HL-60 (cell line): ENCODE data around the gene OBSL1.

Experiments used
- DNase-seq, 2 experiments: peaks; one replicate each; pipeline ENCODE4 v3.0.0-alpha.2; 2010 to 2020; ENCODE audit warnings: low read depth in 1 of 2, low spot score in 1 of 2
- H3K27ac ChIP-seq: fragments of 250-450 bp; sonication (Bioruptor Pico); replicated peaks from 2 replicates; pipeline ENCODE4 v1.5.1; 2020; ENCODE audit warnings: mild to moderate bottlenecking, moderate library complexity
- H3K27me3 ChIP-seq: fragments of 250-450 bp; sonication (Bioruptor Pico); 2 replicates; pipeline ENCODE4 v1.5.1; 2021; ENCODE audit warnings: mild to moderate bottlenecking, moderate library complexity; ENCODE audit not compliant: insufficient read depth, poor library complexity, severe bottlenecking
- H3K4me3 ChIP-seq: replicated peaks from 2 replicates; pipeline ENCODE4 v1.5.1; 2011; ENCODE audit warnings: mild to moderate bottlenecking, control low read depth, low read length; ENCODE audit not compliant: insufficient read depth
- GABPA ChIP-seq: IDR thresholded peaks from 2 replicates; pipeline ENCODE4 v1.6.1; 2012; ENCODE audit warnings: low read depth
- POLR2AphosphoS5 ChIP-seq: IDR thresholded peaks from 2 replicates; pipeline ENCODE4 v1.6.1; 2012; ENCODE audit warnings: low read depth
- SPI1 ChIP-seq: IDR thresholded peaks from 2 replicates; pipeline ENCODE4 v1.6.1; 2012; ENCODE audit warnings: low read depth, mild to moderate bottlenecking, borderline replicate concordance
- TF ChIP-seq, protein P1 (sequence below): IDR thresholded peaks from 2 replicates; pipeline ENCODE4 v1.6.1; 2012; ENCODE audit warnings: low read depth; ENCODE audit not compliant: insufficient replicate concordance
- TF ChIP-seq, protein P2 (sequence below): IDR thresholded peaks from one replicate; pipeline ENCODE4 v1.5.1; 2011; ENCODE audit warnings: low read length, control low read depth, inconsistent platforms; ENCODE audit not compliant: insufficient read depth

OBSL1 gene

DNA sequence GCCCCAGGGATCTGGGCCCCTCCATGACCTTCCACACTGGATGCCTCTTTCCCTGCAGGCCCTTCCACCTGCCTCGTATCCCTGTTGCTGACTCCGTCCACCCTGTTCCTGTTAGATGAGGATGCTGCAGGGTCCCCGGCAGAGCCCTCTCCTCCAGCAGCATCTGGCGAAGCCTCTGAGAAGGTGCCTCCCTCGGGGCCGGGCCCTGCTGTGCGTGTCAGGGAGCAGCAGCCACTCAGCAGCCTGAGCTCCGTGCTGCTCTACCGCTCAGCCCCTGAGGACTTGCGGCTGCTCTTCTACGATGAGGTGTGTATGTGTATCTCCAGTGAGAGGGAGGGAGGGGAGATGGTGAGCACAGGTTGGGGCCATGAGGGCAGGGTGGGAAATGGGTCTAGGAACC is 43.7 kb upstream of the OBSL1 start:
- Histone ChIP-seq H3K27me3 (no peaks in the 10 kb centered on the region), H3K27ac (no peak overlapping the region), H3K4me3 (no peak overlapping the region)
- TF ChIP-seq, protein P1, sequence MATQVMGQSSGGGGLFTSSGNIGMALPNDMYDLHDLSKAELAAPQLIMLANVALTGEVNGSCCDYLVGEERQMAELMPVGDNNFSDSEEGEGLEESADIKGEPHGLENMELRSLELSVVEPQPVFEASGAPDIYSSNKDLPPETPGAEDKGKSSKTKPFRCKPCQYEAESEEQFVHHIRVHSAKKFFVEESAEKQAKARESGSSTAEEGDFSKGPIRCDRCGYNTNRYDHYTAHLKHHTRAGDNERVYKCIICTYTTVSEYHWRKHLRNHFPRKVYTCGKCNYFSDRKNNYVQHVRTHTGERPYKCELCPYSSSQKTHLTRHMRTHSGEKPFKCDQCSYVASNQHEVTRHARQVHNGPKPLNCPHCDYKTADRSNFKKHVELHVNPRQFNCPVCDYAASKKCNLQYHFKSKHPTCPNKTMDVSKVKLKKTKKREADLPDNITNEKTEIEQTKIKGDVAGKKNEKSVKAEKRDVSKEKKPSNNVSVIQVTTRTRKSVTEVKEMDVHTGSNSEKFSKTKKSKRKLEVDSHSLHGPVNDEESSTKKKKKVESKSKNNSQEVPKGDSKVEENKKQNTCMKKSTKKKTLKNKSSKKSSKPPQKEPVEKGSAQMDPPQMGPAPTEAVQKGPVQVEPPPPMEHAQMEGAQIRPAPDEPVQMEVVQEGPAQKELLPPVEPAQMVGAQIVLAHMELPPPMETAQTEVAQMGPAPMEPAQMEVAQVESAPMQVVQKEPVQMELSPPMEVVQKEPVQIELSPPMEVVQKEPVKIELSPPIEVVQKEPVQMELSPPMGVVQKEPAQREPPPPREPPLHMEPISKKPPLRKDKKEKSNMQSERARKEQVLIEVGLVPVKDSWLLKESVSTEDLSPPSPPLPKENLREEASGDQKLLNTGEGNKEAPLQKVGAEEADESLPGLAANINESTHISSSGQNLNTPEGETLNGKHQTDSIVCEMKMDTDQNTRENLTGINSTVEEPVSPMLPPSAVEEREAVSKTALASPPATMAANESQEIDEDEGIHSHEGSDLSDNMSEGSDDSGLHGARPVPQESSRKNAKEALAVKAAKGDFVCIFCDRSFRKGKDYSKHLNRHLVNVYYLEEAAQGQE, result no peak
- TF ChIP-seq, protein P2, sequence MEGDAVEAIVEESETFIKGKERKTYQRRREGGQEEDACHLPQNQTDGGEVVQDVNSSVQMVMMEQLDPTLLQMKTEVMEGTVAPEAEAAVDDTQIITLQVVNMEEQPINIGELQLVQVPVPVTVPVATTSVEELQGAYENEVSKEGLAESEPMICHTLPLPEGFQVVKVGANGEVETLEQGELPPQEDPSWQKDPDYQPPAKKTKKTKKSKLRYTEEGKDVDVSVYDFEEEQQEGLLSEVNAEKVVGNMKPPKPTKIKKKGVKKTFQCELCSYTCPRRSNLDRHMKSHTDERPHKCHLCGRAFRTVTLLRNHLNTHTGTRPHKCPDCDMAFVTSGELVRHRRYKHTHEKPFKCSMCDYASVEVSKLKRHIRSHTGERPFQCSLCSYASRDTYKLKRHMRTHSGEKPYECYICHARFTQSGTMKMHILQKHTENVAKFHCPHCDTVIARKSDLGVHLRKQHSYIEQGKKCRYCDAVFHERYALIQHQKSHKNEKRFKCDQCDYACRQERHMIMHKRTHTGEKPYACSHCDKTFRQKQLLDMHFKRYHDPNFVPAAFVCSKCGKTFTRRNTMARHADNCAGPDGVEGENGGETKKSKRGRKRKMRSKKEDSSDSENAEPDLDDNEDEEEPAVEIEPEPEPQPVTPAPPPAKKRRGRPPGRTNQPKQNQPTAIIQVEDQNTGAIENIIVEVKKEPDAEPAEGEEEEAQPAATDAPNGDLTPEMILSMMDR, result no peak
- TF ChIP-seq POLR2AphosphoS5 (no peak), GABPA (no peak), SPI1 (no peak)
- DNase-seq, result no peak

DNA sequence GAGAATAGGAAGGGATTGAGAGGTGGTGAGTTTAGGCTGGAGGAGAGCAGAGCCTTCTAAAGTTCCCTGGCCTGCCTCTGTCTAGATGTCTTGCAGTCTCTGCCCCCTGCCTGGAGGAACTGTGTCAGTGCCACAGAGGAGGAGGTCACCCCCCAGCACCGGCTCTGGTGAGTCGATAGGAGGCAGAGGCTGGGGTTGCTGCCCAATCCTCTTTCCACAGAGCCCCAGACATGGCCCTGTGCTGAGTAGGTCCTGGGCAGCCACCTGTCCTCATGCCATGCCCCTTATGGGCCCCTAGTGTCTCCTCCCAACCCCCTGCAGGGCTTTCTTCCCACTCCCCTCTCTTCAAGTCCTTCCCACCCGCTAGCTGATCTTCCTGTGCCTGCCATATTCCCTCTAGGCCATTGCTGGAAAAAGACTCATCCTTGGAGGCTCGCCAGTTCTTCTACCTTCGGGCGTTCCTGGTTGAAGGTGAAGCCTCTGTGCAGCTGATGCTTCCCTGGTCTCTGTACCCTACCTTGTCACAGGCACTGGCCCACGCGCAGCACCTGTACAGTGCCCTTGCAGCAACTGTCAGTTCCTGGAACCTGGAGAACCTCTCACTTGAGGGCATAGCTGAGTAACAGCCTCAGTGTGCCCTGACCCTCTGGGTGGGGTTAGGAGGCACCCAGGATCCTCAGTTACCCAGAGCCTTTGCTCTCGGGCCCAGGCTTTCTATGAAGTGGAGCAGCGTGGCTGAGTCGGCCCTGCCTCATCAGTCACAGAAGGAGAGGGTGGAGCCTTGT is 42.9 kb upstream of the OBSL1 start:
- no peak overlapping the region for H3K4me3 ChIP-seq
- DNase-seq, result no peak
- no peaks in the 10 kb centered on the region for H3K27me3 ChIP-seq
- no peak overlapping the region for H3K27ac ChIP-seq
- TF ChIP-seq SPI1, result no peak
- TF ChIP-seq GABPA, result no peak
- TF ChIP-seq POLR2AphosphoS5, result no peak
- TF ChIP-seq, protein P2, result no peak
- TF ChIP-seq, protein P1, result no peak

DNA sequence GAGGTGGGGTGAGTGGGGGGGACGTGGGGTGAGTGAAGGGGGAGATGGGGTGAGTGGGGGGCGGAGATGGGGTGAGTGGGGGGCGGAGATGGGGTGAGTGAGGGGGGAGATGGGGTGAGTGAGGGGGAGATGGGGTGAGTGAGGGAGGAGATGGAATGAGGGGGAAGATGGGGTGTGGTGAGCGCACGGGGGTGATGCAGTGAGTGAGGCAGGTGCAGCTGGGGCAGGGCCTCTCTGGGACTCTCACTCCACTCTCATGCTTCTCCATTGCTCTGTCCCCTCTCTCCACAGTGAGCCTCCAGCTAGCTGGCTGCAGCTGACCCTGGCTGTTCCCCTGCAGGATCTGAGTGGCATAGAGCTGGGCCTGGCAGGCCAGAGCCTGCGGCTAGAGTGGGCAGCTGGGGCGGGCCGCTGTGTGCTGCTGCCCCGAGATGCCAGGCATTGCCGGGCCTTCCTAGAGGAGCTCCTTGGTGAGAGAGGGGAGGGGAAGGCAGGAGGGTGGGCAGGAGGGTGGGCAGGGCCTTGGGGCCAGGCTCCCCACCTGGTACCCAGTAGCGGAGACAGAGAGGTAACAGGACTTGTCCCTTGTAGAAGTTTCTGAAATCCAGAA is 42.2 kb upstream of the OBSL1 start:
- H3K4me3 ChIP-seq, result no peak overlapping the region
- DNase-seq, result no peak
- TF ChIP-seq SPI1 (no peak), GABPA (no peak), POLR2AphosphoS5 (no peak)
- TF ChIP-seq, protein P2, result no peak
- TF ChIP-seq, protein P1, result no peak
- no peaks in the 10 kb centered on the region for H3K27me3 ChIP-seq
- no peak overlapping the region for H3K27ac ChIP-seq
